Activated CD4-positive, alpha-beta T cell treated with anti-CD3 and anti-CD28 coated beads, Interleukin-2, amount 10 ng/mL, durations not matched to agents 7 days and 5 days (primary cell): Measurements from ENCODE around the gene KRT83. TPM values are rescaled to one million over a fixed set of nuclear protein-coding genes. Genes with fewer than 3 reads are reported as not detected.

Source experiments
- CTCF ChIA-PET: fragments of 350-600 bp; sonication (Branson Sonifier 250); formaldehyde crosslinking; loops from one replicate; lab custom pipeline; 2021; ENCODE audit warnings: antibody characterized with exemption; lab: Charles Lee
- POLR2A ChIA-PET: fragments of 350-600 bp; sonication (Branson Sonifier 250); formaldehyde crosslinking; loops from one replicate; lab custom pipeline; 2021; ENCODE audit warnings: antibody characterized with exemption; lab: Charles Lee
- DNase-seq: peaks from one replicate; pipeline ENCODE4 v3.0.0-alpha.2; 2020
- H3K27ac Mint-ChIP-seq: one replicate; pipeline ENCODE4 v1.8.0; 2021; ENCODE audit warnings: mild to moderate bottlenecking, moderate library complexity, mixed read lengths
- H3K27me3 Mint-ChIP-seq: one replicate; pipeline ENCODE4 v1.8.0; 2021; ENCODE audit warnings: mixed read lengths
- H3K36me3 Mint-ChIP-seq: one replicate; pipeline ENCODE4 v1.8.0; 2021; ENCODE audit warnings: low read depth, mixed read lengths
- H3K4me1 Mint-ChIP-seq: one replicate; pipeline ENCODE4 v1.8.0; 2021; ENCODE audit warnings: mixed read lengths
- H3K4me3 Mint-ChIP-seq: one replicate; pipeline ENCODE4 v1.8.0; 2021; ENCODE audit warnings: mild to moderate bottlenecking, moderate library complexity, mixed read lengths
- H3K9me3 Mint-ChIP-seq: one replicate; pipeline ENCODE4 v1.8.0; 2021; ENCODE audit warnings: mixed read lengths
- total RNA-seq, 2 experiments: library from RNA; stranded (reverse); gene quantifications; one replicate each; pipeline ENCODE4 v1.2.3, GENCODE V29; 2021

The KRT83 gene
- total RNA-seq, 2 experiments from 2014 or later = not detected

DNA sequence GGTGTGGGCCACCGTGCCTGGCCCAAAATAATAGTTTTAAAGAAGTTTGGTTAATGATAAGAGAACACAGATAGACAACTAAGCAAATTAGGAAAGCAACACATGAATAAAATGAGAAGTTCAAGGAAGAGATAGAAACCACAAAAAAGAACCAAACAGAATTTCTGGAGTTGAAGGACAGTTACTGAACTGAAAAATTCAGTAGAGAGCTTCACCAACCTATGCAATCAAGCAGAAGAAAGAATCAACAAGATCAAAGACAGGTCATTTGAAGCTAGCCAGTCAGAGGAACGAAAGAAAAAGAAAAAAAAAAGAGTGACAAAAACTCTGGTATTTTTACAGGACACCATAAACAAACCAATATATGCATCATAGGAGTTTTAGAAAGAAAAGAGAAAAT is 15.4 kb upstream of the KRT83 start:
- ChIA-PET POLR2A (no interaction called here), CTCF (interaction anchor here (0.7 to 1.1 kb wide), 3 partner anchors 8 to 26 kb away, joined by 3 to 4 read pairs (median 3); no protein-coding TSS in a partner anchor)
- peaks cover 18% of the 10 kb centered on the region for H3K27me3 Mint-ChIP-seq
- H3K36me3 Mint-ChIP-seq = no peaks in the 10 kb centered on the region
- H3K27ac Mint-ChIP-seq = no peak overlapping the region
- no peak for DNase-seq
- H3K9me3 Mint-ChIP-seq = no peaks in the 10 kb centered on the region
- no peak overlapping the region for H3K4me3 Mint-ChIP-seq
- peaks cover 3% of the 10 kb centered on the region for H3K4me1 Mint-ChIP-seq

DNA sequence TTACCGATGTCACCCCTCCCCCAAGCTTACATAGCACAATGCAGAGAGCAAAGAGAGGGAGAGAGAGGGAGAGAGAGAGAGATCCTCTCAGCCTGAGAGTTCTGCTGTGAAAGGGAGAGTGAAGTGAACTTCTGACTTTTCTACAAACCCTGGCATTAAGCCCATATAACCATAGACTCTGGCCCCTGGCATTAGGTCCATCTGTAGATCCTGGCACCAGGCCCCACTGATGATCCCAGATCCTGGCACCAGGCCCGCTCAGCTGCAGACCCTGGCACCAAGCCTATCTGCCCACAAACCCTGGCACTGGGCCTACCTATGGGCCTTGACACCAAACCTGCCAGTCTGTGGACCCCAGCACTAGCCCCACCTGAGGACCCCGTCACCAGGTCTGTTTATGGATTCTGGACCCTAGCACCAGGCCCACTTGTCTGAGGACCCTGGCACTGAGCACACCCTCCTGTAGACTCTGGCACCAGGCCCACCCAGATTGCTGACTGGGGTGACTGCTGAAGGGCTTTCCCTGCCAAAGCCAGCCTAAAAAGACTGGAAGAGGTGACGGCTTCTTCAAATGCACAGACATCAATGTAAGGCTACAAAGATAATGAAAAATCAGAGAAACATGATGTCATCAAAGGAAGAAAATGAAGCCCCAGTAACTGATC is 14.5 kb upstream of the KRT83 start:
- CTCF ChIA-PET = interaction anchor here (1.1 kb wide), 1 partner anchor 8 kb away, joined by 4 read pairs; no protein-coding TSS in a partner anchor
- POLR2A ChIA-PET = no interaction called here
- DNase-seq = no peak
- H3K4me1 Mint-ChIP-seq = peaks cover 3% of the 10 kb centered on the region
- no peak overlapping the region for H3K4me3 Mint-ChIP-seq
- H3K27me3 Mint-ChIP-seq = peaks cover 18% of the 10 kb centered on the region
- no peaks in the 10 kb centered on the region for H3K36me3 Mint-ChIP-seq
- no peaks in the 10 kb centered on the region for H3K9me3 Mint-ChIP-seq
- H3K27ac Mint-ChIP-seq = no peak overlapping the region

DNA sequence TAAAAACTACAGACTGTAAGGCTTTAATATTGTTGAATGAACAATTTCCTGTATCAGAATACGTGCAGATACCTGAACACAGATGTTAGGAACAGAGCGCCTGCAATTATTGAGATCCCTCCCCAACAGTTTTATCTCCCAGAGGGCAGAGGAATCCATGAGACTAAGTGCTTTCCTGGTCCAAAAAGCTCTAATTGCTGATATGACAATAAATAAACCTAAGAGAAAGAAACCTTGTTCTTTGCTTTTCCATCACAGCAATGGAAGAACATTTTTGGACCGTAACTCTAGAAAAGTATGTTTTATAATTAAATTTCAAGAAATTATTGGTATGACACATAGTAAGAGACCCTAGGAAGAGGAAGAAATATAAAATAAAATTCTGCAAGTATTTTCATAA is 13.0 kb upstream of the KRT83 start:
- H3K4me1 Mint-ChIP-seq = peaks cover 3% of the 10 kb centered on the region
- H3K4me3 Mint-ChIP-seq = no peak overlapping the region
- CTCF ChIA-PET = no interaction called here
- H3K36me3 Mint-ChIP-seq = no peaks in the 10 kb centered on the region
- no peak for DNase-seq
- POLR2A ChIA-PET = no interaction called here
- no peak overlapping the region for H3K27ac Mint-ChIP-seq
- no peaks in the 10 kb centered on the region for H3K9me3 Mint-ChIP-seq
- H3K27me3 Mint-ChIP-seq = peaks cover 18% of the 10 kb centered on the region

DNA sequence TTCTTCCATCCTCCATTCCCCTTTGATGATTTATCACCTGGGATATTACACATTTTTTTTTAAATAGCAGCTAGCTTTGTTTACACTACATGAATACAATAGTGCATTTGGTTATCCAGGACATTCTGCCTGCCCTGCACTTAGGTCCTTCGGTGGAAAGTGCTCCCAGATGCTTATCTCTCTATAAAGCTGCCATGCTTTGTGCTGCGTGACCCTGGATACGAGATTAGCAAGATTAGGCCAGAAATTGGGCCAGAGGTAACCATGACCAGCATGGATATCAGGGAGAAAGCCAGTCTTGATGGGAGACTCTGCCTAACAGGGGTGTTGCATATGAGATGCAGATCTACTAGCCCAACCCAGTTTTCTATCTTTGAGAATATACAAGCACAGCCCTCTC is 12.1 kb upstream of the KRT83 start:
- ChIA-PET CTCF (no interaction called here), POLR2A (no interaction called here)
- Mint-ChIP-seq H3K9me3 (no peaks in the 10 kb centered on the region), H3K27me3 (peaks cover 12% of the 10 kb centered on the region), H3K27ac (no peak overlapping the region), H3K36me3 (no peaks in the 10 kb centered on the region), H3K4me3 (no peak overlapping the region), H3K4me1 (peaks cover 4% of the 10 kb centered on the region)
- DNase-seq = no peak

DNA sequence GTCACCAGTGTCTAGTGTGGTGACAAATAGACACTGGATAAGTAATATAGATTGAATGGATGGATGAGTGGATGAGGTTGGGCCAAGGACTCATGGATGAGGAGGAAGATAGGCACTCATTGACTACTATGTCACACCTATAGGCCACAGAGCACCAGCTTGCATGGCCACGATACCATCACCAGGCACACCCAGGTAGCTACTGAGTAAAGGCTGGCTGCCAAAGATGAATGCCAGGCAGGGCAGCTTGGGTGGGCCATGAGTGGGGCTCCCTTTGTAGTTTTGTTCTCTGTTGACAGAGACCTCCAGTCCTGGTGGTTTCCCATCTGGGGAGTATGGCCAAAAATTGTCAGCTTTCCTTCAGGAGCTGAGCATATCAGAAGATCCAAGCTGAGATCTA is 11.2 kb upstream of the KRT83 start:
- Mint-ChIP-seq H3K27ac (no peak overlapping the region), H3K9me3 (no peaks in the 10 kb centered on the region), H3K4me1 (peaks cover 10% of the 10 kb centered on the region), H3K27me3 (peaks cover 7% of the 10 kb centered on the region), H3K4me3 (no peak overlapping the region), H3K36me3 (no peaks in the 10 kb centered on the region)
- CTCF ChIA-PET = no interaction called here
- DNase-seq = no peak
- POLR2A ChIA-PET = no interaction called here

DNA sequence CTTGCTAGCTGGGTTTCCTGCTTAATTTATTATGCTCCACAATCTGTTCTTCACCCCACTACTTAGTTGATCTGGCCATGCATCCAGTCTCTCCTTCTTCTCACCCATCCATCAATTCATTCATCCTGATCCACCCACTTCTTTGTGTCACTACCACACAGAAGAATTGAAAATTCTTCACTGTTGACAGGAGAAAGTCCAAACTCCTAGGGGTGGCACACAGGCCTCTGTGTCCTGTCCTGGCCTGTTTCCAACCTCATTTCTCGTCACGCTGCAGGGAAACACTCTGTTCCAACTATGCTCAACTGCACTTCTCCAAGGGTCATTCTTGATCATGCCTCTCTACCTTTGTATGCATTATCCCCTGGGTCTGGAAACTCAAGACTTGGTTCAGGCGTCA is 10.6 kb upstream of the KRT83 start:
- H3K9me3 Mint-ChIP-seq = no peaks in the 10 kb centered on the region
- peaks cover 16% of the 10 kb centered on the region for H3K4me1 Mint-ChIP-seq
- no peak overlapping the region for H3K27ac Mint-ChIP-seq
- POLR2A ChIA-PET = no interaction called here
- DNase-seq = no peak
- H3K4me3 Mint-ChIP-seq = no peak overlapping the region
- peaks cover 7% of the 10 kb centered on the region for H3K27me3 Mint-ChIP-seq
- H3K36me3 Mint-ChIP-seq = no peaks in the 10 kb centered on the region
- CTCF ChIA-PET = no interaction called here

DNA sequence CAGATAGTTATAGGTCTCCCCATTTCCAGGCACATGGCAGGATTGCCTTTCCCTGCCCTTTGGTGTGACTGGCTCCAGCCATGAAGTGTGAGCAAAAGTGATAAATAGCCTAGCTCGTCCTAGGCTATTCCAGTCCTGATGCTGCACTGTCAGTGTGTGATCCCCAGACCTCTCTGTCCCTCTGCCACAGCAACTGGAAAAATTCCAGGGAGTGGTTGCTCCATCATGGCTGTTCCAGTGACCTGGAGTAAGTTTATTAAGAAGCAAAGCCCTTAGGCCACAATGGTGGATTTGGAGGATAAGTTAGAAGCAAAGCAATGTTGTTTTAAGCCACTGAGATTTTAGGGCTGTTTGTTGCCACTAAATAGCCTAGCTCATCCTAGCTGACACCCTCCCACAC is 9.8 kb upstream of the KRT83 start:
- CTCF ChIA-PET = no interaction called here
- Mint-ChIP-seq H3K27ac (no peak overlapping the region), H3K27me3 (peaks cover 3% of the 10 kb centered on the region), H3K4me3 (no peak overlapping the region), H3K36me3 (no peaks in the 10 kb centered on the region), H3K4me1 (peaks cover 15% of the 10 kb centered on the region), H3K9me3 (no peaks in the 10 kb centered on the region)
- POLR2A ChIA-PET = no interaction called here
- no peak for DNase-seq

DNA sequence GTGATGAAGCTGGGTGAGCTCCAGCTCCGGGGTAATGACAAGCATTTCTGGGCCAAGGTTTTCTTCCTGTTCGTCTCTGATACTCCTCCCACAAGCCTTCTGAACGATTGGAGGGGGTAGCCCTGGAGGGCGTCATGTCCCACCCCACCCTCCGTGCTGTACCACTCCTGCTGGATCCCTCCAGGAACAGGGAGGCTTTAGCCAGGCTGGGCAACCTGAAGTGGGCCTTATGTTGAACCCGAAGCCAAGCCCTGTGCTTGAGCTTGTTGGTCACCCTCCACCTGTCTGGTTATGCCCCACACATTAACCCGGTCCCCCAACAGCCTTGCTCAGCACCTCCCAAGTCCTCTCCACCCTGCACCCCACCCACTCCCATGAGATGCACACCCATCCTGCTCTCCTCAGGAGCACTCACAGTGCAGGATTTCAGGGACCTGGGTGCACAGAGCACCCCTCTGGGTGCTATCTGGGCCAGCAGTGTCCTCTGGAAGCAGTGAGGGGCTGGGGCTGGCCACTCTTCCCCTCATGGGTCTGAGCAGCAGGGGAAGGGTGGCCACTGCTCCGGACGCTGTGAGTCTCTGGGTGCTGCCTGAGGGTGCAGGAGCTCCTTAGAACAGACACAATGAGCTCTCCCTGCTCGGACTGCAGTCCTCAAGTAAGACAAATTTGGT is 6.8 kb upstream of the KRT83 start:
- peaks cover 15% of the 10 kb centered on the region for H3K4me1 Mint-ChIP-seq
- H3K27ac Mint-ChIP-seq = no peak overlapping the region
- POLR2A ChIA-PET = no interaction called here
- H3K4me3 Mint-ChIP-seq = no peak overlapping the region
- no peak for DNase-seq
- H3K36me3 Mint-ChIP-seq = no peaks in the 10 kb centered on the region
- peaks cover 5% of the 10 kb centered on the region for H3K27me3 Mint-ChIP-seq
- CTCF ChIA-PET = interaction anchor here (0.5 to 3.1 kb wide), 19 partner anchors 8 to 554 kb away, joined by 3 to 17 read pairs (median 3); no protein-coding TSS in a partner anchor
- H3K9me3 Mint-ChIP-seq = no peaks in the 10 kb centered on the region

DNA sequence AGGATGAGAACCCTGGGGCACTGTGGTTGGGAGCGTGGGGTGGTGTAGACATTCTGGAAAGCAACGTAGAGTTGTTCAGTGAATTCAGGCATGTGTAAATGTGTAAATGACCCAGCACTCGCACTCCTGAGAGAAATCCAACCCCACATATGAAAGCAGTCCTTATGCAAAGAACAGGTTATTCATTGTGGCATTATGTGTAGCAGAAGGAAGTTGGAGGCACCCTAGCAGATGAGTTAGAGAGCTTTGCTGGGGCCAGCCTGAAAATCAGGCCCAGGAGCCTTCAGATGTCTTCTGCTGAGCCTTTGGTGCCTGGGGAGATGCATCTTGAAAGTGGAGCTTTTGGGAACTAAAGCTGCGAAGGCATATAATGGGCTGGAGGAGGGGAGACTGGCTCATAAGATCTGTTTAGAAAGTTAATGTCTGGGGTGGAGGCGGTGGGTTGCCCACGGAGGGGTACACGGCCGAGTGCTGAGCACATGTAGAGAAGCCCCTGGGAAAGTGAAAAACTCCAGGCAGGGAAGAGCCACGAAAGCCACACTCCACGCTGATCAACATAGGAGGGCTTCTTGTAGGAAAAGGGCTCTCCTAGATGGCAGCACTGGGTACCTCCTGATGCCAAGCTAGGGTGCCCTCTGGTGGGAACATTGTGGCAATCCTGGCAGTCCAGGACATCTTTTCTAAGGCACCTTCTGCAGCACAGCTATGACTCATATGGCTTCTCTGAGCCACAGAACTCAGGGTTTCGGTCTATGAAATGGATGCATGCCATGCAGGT is 6.0 kb upstream of the KRT83 start:
- Mint-ChIP-seq H3K36me3 (no peaks in the 10 kb centered on the region), H3K4me1 (peaks cover 15% of the 10 kb centered on the region), H3K27ac (no peak overlapping the region), H3K27me3 (peaks cover 5% of the 10 kb centered on the region), H3K4me3 (no peak overlapping the region), H3K9me3 (no peaks in the 10 kb centered on the region)
- ChIA-PET CTCF (interaction anchor here (0.6 to 3.1 kb wide), 17 partner anchors 9 to 555 kb away, joined by 3 to 17 read pairs (median 4); no protein-coding TSS in a partner anchor), POLR2A (no interaction called here)
- DNase-seq = peak; percentile 87

DNA sequence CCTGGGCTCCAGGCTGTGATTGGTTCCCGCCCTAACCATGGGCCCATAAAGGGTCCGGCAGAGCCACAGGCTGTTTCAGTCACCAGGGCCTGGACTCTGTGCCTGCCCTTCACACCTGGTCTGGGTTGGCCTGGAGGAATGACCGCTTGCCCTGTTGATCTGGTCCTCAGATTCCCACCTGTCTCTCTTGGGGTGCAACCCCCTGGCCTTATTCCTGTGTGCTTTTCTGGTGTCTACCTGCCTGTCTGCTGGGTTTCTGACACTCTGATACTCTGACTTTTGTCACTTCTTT is 2.9 kb upstream of the KRT83 start:
- Mint-ChIP-seq H3K36me3 (no peaks in the 10 kb centered on the region), H3K27me3 (peaks cover 21% of the 10 kb centered on the region), H3K4me3 (no peak overlapping the region), H3K4me1 (peaks cover 15% of the 10 kb centered on the region), H3K9me3 (no peaks in the 10 kb centered on the region), H3K27ac (no peak overlapping the region)
- no peak for DNase-seq
- POLR2A ChIA-PET = no interaction called here
- CTCF ChIA-PET = interaction anchor here (1.4 kb wide), 1 partner anchor 11 kb away, joined by 3 read pairs; no protein-coding TSS in a partner anchor

DNA sequence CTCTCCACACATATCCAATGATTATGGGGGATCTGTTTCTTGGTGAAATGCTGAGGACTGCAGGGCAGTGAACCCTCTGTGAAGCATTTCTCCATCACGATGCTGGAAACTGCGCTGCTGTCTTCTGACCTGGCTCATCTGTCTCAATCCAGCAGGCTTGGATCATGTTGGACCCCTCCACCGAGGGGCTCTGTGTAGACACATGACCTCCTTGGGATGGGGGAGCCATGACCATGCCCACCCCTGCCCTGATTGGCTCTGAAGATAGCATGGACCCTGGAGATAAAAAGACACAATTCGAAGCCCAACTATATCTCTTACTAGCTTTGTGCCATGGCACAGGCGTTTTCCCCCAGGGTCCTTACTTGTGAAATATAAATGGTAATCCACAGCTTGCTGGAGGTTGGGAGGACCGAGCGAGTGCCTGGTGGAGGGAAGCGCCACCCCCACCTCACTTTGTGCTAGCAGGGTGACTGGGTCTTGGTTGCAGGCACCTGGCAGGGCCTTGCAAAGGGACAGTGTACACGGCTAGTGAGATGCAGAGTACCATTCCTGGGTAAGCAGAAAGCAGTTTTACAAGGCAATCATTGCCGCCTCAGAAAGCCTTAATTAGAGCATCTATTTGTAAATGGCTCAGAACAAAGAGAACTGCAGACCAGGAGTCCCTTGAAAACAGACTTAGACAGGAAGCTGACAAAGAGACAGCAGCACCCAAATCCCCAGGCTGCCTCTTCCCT is 2.4 kb upstream of the KRT83 start:
- peaks cover 25% of the 10 kb centered on the region for H3K27me3 Mint-ChIP-seq
- no peaks in the 10 kb centered on the region for H3K9me3 Mint-ChIP-seq
- H3K36me3 Mint-ChIP-seq = no peaks in the 10 kb centered on the region
- H3K4me3 Mint-ChIP-seq = no peak overlapping the region
- ChIA-PET POLR2A (no interaction called here), CTCF (no interaction called here)
- peaks cover 13% of the 10 kb centered on the region for H3K4me1 Mint-ChIP-seq
- no peak overlapping the region for H3K27ac Mint-ChIP-seq
- no peak for DNase-seq

DNA sequence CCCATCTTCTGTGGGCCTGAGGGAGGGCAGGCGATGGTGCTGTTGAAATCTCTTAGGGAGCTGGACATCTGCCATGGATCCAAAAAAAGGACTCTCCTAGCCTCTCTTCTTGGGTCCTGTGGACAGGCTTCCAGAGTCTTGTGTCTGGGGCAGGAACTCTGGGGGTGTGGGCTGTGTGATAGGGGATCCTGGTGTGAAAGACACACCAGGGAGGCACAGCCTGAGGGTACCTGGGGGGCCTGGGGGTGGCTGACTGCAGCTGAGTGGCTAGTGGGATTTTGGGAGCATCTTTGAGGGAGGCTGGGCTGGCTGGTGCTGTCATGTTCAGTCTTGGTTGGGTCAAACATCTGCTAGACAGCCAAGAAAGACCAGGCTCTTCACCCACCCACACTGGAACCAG is 1.8 kb upstream of the KRT83 start:
- POLR2A ChIA-PET = no interaction called here

More for the DNA sequence above, 1.8 kb upstream of the KRT83 start:
- DNase-seq = no peak
- CTCF ChIA-PET = no interaction called here
- Mint-ChIP-seq H3K27ac (no peak overlapping the region), H3K36me3 (no peaks in the 10 kb centered on the region), H3K4me1 (peaks cover 13% of the 10 kb centered on the region), H3K27me3 (peaks cover 28% of the 10 kb centered on the region), H3K9me3 (no peaks in the 10 kb centered on the region), H3K4me3 (no peak overlapping the region)
